Gastroesophageal sphincter (tissue), 3 donors: ENCODE measurements around the gene PIM3.

ENCODE experiments used
- CTCF ChIP-seq, 4 experiments: fragments of 200-600 bp in 2 of 4; fragments of 450-650 bp in 2 of 4; sonication (generic) in 1 of 4; IDR thresholded peaks; one replicate each; pipeline ENCODE4 v1.5.1; 2017 to 2019; ENCODE audit warnings: antibody characterized with exemption in 4 of 4, mild to moderate bottlenecking in 2 of 4, moderate library complexity in 2 of 4
- EP300 ChIP-seq: sonication (generic); formaldehyde crosslinking; IDR thresholded peaks from one replicate; pipeline ENCODE4 v1.6.1; 2017; ENCODE audit warnings: antibody characterized with exemption, mild to moderate bottlenecking
- POLR2A ChIP-seq, 2 donors: fragments of 450-650 bp; IDR thresholded peaks; one replicate each; pipeline ENCODE4 v1.6.1; 2017; ENCODE audit warnings: antibody characterized with exemption in 2 of 2, mild to moderate bottlenecking in 2 of 2, moderate library complexity in 1 of 2

DNA sequence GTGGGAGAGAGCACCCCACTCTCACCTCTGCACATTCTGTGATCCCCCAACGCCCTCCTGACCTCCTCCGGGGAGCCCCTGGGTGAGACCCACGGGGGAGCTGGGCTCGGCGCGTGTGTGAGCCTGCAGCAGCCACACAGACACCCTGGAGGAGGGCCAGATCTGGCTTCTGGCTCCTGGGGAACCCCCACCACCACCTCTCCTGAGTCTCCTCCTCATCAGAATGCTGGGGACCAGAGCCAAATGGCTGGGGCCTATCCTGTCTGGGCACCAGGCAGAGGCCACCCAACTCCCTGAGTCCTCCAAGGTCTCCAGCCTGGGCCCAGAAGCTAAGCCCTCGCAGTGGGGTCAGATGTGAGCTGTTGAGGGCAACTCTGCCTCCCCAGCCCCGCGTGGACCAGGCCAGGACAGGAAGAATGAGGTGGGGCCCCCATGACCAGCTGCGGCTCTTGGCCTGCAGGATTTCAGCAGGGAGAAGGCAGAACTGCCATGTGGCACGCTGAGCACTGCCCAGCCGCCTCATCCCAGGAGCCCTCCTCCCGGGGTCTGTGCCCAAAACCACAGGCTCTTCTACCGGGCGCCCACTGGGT lies 5.5 kb upstream of the PIM3 start:
- no peak for TF ChIP-seq CTCF (IDR thresholded peaks at IDR 0.05)
- TF ChIP-seq EP300, result no peak
- TF ChIP-seq POLR2A (IDR thresholded peaks at IDR 0.05), result no peak
